ENCODE measurements around the gene CLIP4.

CLIP4 gene

GRCh38 chr2:29219374-29219773 lies 104.2 kb downstream of the CLIP4 start:
- no peak for DNase-seq (ENCODE audit: low read depth in 1 of 2, low spot score in 1 of 2)

DNA sequence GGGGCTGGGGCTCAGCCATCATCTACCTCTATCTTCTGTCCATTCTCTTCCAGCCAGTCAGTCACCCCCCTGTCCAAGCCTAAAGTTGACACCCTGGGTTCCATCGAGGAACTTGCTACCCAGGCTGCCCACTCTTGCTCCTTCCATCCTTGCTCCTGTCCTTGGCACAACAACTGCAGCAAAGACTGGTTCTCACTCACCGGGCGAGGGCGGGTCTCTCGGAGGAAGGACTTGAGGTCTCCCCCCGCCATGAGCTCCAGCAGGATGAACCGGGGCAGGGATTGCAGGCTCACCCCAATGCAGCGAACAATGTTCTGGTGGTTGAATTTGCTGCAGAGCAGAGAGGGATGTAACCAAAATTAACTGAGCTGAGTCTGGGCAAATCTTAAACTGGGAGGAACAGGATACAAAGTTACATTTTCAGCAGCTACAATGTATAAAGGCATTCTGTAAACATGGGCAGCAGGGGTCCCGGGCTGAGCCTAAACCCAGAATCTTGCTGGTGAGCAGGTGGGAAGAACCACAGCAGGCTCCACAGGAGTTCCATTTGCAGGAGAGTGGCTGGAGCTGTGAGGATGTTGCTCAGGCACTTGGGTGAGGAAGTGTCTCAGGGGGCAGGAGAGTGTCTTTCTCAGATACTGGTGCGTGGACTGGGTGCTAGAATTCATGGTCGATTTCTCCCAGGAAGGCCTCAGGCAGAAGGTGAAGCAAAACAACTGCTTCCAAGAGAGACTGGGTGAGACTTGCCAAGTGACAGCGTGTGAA lies 105.5 kb downstream of the CLIP4 start:
- no peak for DNase-seq (ENCODE audit: low read depth in 1 of 2, low spot score in 1 of 2)

- DNase-seq (ENCODE audit: low read depth in 1 of 2, low spot score in 1 of 2): no peak
Observed at GRCh38 chr2:29222381-29223179, 107.4 kb downstream of the CLIP4 start.

DNA sequence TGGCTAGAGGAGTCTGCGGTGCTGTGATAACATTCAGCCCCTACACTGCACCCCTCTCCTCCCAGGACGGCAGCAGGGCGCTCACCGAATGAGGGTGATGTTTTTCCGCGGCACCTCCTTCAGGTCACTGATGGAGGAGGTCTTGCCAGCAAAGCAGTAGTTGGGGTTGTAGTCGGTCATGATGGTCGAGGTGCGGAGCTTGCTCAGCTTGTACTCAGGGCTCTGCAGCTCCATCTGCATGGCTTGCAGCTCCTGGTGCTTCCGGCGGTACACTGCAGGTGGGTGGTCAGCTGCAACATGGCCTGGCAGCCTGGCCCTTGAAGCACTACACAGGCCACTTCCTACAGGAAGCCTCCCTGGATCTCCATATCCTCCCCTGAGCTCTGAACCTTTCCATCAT lies 108.0 kb downstream of the CLIP4 start:
- no peak for DNase-seq (ENCODE audit: low read depth in 1 of 2, low spot score in 1 of 2)

DNA sequence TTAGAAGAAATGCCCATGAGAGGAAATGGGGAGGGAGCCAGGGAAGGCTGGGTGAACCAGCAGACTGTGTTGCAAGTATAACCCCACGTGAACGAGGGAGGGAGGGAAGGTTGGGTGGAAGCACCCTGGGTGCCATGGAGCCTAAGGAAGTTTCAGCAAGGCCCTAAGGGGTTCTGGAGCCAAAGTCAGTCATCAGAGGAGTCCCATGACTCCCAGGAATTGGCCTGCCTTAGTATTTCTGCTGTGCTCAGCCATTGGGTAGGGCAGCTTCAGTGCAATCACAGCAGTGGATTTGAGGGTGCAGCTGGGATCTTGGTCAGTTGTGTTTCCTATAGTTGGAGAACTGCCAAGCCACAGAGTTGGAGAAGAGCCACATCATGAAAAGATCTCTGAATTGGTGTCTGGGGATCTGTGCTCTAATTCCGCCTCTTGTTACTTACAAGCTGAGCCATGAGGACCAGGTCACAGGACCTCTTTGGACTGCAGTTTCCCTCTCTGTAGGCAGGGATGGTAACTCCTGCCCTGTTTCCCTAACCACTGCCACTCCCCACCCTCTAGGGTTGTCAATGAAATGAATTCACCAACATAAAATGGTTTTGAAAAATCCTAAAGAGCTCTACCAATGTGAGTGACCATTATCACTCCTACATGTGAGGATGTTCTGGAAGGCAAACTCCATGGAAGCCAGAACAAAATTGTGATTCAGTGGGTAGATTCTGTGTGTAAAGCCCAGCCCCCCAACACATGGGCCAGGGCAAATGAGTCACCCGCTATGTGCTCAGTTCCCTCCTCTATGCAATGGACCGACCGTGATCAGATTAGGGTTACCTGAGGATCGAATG lies 108.9 kb downstream of the CLIP4 start:
- DNase-seq (ENCODE audit: low read depth in 1 of 2, low spot score in 1 of 2): no peak

- DNase-seq (ENCODE audit: low read depth in 1 of 2, low spot score in 1 of 2): no peak
Observed at GRCh38 chr2:29224693-29225551, 109.7 kb downstream of the CLIP4 start.

- DNase-seq (ENCODE audit: low read depth in 1 of 2, low spot score in 1 of 2): no peak
Observed at GRCh38 chr2:29225814-29226213, 110.6 kb downstream of the CLIP4 start.

GRCh38 chr2:29226375-29226774 lies 111.2 kb downstream of the CLIP4 start:
- no peak for DNase-seq (ENCODE audit: low read depth in 1 of 2, low spot score in 1 of 2)

DNA sequence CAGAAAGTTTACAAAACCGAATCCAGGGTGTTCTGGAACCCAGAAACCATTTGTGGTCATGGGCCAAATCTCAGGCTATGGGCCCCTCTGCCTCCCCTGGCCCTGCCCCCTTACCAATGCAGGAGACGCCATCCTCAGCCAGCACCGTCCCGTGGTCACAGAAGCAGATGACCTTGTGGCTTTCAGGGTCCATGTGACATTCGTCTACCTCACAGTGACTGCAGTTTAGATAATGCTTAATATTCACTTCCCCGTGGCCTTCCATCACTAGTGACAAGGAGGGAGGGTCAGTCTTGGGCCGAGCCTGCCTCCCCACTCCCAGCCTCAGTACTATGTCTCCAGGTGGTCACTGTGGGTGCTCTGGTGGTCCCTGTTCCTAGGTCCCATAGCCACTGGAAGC lies 111.6 kb downstream of the CLIP4 start:
- DNase-seq (ENCODE audit: low read depth in 1 of 2, low spot score in 1 of 2): no peak

DNA sequence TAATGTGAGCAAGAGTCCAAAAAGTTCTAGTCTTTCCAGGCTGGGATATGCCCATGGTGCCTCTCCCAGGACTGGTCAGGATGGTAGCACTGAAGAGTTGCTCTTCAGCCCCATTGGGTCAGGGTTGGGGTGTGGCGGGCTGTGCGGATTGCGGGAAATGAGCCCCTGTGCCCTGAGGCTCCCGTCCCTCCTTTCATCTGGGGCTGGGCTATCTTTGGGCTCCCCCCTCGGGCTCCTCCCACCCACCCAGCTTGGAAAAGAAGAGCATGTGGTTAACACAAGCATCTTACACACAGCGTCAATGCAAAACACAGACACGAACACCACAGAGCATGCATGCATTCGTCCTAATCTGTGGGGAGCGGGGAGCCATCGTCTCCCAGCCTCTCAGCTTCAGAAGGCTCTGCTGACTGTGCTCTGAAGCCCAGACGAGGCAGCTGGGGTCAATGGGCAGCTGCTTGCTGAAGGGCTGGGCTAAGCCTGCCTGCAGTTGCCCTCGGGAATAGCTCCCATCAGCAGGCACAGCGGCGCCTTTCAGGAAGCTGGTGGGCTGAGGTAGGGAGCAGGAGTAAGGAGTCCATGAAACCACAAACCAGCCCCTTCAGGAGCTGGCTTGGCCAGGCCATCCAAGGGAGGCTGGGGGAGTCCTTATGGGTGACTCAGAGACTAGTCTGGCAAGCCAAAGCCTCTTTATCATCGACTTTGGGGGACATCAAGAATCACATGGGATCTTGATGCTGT lies 112.9 kb downstream of the CLIP4 start:
- no peak for DNase-seq (ENCODE audit: low read depth in 1 of 2, low spot score in 1 of 2)

- no peak for DNase-seq (ENCODE audit: low read depth in 1 of 2, low spot score in 1 of 2)
Observed at GRCh38 chr2:29228947-29229346, 113.7 kb downstream of the CLIP4 start.

DNA sequence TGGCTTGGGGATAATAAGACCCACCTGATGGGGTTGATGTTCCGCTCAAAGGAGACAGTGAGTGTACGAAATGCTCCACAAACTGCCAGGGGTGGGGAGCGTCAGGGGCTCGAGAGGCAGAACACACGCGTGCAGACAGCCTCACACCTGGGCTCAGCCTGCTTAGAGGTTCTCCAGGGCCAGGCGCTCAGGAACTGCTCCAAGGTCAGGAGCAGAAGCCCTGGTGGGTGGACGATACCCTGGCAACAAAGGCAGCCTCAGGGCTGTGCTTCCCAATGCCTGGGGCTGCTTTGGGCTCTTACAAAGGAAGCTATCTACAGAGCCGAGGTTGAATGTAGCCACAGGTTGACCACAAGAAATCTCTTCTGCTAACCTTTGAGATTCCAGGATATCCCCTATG lies 114.4 kb downstream of the CLIP4 start:
- no peak for DNase-seq (ENCODE audit: low read depth in 1 of 2, low spot score in 1 of 2)

GRCh38 chr2:29232041-29232440 lies 116.8 kb downstream of the CLIP4 start:
- no peak for DNase-seq (ENCODE audit: low read depth in 1 of 2, low spot score in 1 of 2)

DNA sequence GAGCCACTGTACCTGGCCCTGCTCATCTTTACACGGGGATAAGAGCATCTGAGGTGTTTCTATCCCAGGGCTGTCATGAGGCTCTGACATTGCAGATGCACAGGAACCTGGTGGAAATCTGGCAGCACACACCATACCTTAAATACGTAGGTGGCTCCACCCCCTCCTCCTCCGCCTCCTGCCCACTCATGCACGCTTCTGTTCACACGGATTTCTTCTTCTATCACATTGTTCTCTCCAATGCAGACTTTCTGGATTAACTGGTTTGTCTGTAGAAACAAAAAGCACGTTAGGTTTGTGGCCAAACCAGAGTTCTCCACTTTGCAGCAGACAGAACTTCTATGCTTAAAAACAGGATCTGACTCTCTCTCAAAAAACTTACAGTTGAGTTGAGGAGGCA lies 118.2 kb downstream of the CLIP4 start:
- no peak for DNase-seq (ENCODE audit: low read depth in 1 of 2, low spot score in 1 of 2)

DNA sequence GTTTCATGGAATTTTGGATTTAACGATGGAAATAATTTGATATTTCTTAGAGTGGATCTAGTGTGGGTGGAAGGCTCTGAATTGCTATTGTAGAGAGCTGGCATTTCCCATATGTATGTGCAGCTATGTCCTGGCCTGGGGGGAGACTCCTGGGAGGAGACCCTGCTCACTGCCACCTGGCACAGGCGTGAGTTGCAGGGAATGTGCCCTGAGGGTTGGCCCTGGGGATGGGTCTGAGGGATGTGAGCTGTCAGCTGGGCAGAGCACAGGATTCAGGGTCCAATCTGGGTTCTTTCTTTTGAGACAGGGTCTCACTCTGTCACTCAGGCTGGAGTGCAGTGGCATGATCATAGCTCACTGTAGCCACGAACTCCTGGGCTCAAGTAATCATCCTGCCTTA lies 120.2 kb downstream of the CLIP4 start:
- no peak for DNase-seq (ENCODE audit: low read depth in 1 of 2, low spot score in 1 of 2)

DNA sequence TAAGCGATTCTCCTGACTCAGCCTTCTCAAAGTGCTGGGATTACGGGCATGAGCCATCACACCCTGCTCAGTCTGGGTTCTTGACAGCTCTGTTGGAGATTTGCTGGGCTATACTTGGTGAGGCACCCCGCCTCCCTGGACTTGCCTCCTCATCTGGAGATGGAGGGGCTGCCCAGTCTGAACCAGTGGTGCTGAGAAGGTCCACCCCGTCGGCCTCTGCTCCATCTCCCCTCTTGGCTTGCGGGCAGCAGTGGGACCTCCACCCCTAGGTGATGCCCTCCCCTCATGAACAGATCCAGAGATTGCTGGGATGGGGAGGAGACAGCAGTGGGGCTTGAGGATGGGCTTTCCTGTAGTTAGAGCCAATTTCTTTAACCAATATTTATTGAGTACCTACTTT lies 120.9 kb downstream of the CLIP4 start:
- no peak for DNase-seq (ENCODE audit: low read depth in 1 of 2, low spot score in 1 of 2)

- DNase-seq (ENCODE audit: low read depth in 1 of 2, low spot score in 1 of 2): no peak
Observed at GRCh38 chr2:29238497-29238896, 123.3 kb downstream of the CLIP4 start.
